Fibroblast of villous mesenchyme (primary cell): Measurements from ENCODE around the gene ARHGEF39. TPM values are rescaled to one million over a fixed set of nuclear protein-coding genes. Genes with fewer than 3 reads are reported as not detected.

Source experiments
- DNase-seq: peaks from one replicate; pipeline ENCODE4 v3.0.0-alpha.2; 2010; ENCODE audit warnings: low read depth
- H3K4me3 ChIP-seq: 2 replicates; pipeline ENCODE4 v1.5.1; 2011; ENCODE audit warnings: low read depth, mild to moderate bottlenecking, low read length
- total RNA-seq: library from RNA; depleted of rRNA; stranded (reverse); fragments of >200 nt; gene quantifications from 2 replicates; pipeline ENCODE4 v1.2.3, GENCODE V29; 2012
- TF ChIP-seq, protein P1 (sequence below): IDR thresholded peaks from 2 replicates; pipeline ENCODE4 v1.5.1; 2012; ENCODE audit warnings: low read depth, mild to moderate bottlenecking, low read length; ENCODE audit not compliant: insufficient read depth

ARHGEF39 gene
- total RNA-seq, 1 donor, result 3.0 TPM

DNA sequence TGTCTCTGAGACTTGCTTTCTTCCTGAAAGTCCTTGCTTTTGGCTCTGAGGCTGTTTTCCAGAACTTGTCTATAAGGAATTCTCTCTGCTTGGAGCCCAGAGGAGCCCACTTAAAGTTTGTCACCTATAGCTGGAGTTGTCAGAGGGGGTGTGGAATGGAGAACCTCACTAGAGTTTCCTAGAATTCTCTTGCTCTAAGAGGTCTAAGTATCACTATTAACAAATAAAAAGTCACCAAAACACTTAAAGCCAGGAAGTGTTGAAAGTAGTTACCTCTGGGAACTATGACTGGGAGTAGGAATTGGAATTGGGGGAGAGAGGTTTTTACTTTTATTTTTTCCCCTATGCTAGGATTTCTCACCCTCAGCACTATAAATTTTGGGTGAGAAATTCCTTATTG lies 29.3 kb downstream of the ARHGEF39 start:
- TF ChIP-seq, protein P1, sequence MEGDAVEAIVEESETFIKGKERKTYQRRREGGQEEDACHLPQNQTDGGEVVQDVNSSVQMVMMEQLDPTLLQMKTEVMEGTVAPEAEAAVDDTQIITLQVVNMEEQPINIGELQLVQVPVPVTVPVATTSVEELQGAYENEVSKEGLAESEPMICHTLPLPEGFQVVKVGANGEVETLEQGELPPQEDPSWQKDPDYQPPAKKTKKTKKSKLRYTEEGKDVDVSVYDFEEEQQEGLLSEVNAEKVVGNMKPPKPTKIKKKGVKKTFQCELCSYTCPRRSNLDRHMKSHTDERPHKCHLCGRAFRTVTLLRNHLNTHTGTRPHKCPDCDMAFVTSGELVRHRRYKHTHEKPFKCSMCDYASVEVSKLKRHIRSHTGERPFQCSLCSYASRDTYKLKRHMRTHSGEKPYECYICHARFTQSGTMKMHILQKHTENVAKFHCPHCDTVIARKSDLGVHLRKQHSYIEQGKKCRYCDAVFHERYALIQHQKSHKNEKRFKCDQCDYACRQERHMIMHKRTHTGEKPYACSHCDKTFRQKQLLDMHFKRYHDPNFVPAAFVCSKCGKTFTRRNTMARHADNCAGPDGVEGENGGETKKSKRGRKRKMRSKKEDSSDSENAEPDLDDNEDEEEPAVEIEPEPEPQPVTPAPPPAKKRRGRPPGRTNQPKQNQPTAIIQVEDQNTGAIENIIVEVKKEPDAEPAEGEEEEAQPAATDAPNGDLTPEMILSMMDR, result no peak
- no peak overlapping the region for H3K4me3 ChIP-seq
- no peak for DNase-seq

DNA sequence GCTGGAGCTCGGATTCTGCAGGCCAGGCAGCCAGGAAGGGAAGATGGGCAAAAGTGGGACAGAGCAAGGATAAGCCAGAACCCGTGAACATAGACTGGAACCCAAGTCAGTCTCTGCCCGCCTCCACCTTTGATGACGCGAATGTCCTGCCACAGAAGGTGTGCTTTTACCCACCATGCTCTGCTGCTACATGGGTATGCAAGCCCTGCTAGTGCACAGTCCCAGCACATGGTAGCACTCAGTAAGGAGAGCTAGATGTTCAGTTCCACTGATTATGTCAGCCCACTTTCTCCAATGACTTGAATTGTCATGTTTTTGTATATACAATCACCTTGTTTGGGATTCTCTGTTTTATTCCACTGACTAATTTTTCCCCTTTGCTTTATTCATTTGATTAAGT lies 35.4 kb downstream of the ARHGEF39 start:
- no peak overlapping the region for H3K4me3 ChIP-seq
- DNase-seq, result no peak
- TF ChIP-seq, protein P1, result no peak

DNA sequence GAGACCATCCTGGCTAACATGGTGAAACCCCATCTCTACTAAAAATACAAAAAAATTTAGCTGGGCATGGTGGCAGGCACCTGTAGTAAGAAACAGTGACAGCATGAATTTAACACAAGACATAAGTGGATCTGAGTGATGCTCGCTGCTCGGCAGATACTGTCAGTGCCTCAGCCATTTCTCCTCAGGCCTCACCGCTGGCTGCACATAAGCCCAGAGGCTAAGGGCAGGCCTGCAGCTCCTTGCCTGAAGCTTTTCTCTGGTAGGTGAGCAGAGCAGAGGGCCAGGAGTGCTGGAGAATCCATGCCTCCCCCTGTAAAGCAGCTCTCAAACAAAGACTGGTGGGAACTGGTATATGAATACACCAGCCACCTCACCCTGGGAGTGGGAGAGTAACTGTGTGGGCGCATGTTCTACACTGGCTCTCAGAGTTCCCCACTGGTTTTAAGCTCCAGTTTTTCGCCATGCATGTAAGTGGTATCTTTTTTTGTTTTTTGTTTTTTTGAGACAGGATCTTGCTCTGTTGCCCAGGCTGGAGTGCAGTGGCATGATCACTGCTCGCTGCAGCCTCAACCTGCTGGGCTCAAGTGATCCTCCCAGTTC lies 36.5 kb downstream of the ARHGEF39 start:
- DNase-seq, result no peak
- no peak overlapping the region for H3K4me3 ChIP-seq
- TF ChIP-seq, protein P1, result no peak

DNA sequence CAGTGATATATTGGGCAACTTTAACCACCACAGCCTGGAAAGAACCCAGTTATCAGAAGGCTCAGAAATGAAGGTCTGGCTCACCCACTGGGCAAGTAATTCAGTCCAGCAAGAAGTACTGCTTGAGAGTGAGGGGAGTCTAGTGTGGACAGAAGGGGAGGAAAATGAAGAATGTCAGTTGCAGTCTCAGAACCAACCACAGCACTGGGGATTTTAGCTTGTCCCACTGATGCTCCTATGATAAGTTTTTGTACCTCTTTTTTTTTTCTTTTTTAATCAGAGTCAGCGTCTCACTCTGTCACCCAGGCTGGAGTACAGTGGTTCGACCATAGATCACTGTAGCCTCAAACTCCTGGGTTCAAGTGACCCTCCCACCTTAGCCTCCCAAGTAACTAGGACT lies 37.4 kb downstream of the ARHGEF39 start:
- no peak for DNase-seq
- no peak overlapping the region for H3K4me3 ChIP-seq
- TF ChIP-seq, protein P1, result no peak

DNA sequence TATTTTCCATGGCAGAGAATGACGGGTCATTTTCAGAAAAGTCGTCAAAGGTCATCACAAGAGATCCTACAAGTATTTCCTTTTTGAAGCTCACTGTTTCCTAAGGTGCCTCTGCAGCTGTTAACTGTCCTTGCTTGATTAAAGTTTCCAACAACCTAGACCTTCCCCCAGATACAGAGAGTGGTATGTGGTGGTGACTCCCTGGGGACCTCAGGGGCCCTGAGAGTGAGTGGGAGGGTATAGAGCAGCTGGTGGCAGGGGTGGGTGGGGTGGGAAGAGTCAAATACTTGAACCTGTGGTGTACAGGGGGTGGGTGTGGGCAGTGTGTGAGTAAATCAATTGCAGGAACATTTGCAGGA lies 45.2 kb downstream of the ARHGEF39 start:
- no peak overlapping the region for H3K4me3 ChIP-seq
- no peak for DNase-seq
- TF ChIP-seq, protein P1, result no peak

DNA sequence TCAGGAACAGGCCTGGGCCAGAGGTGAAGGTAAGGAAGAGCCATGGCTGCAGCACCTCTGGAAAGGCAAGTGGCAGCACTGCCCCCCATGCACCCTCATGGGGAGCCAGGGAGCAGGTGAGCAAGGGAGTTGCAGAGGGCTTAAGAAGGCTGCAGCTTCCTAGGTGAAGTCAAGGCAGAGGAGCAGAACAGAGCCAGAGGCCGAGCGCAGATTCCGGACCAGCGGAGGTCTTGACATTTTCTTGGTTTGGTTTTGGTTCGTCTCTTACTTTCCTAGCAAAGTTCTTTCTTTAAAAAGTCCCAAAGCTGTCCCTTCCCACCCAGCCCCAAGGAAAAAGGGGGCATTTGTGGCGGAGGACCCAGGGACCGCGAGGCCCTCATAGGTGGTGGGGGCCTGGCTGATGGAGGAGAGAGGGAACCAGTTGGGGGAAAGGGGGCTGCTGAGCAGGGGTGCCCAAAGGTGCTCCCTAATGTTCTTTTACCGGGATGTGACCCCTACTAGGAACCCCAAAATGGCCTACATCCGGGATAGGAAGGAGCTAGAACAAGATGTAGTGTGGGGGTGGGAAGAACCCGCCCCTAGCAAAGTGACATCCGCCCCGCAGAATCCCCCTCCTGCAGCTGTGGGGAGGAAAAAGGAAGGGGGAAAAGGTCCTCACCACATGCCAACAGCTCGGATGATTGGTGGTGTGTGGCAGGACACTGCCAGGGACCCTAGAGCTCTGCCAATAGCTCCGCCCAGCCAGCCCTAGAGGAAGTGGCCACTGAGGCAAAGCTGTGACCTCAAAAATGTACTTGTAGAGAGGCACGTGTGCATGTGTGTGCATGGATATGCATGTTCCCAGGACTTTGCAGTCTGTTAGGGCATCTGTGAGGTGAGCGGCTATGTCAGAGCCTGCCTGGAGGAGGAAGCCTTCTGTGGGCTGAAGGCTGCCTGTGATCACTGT lies 45.9 kb downstream of the ARHGEF39 start:
- DNase-seq, result peak; percentile 20
- no peak overlapping the region for H3K4me3 ChIP-seq
- TF ChIP-seq, protein P1, result no peak
